WTC11 (cell line): ENCODE results near the gene PHLDB3. TPM values are rescaled to one million over a fixed set of nuclear protein-coding genes. Genes with fewer than 3 reads are reported as not detected.

Experiments
- ATAC-seq: fragments of 200-7000 bp; cut with Tn5 transposase; 2 replicates; pipeline ENCODE4 v1.10.0; 2021; ENCODE audit warnings: mild to moderate bottlenecking, moderate library complexity
- CTCF ChIA-PET: fragments of 300-600 bp; sonication (Branson Sonifier 250); formaldehyde crosslinking; loops from one replicate; lab custom pipeline; 2021; ENCODE audit warnings: antibody characterized with exemption; lab: Charles Lee
- POLR2A ChIA-PET: fragments of 350-600 bp; sonication (Branson Sonifier 250); formaldehyde crosslinking; loops from one replicate; lab custom pipeline; 2021; ENCODE audit warnings: antibody characterized with exemption; lab: Charles Lee
- DNase-seq: peaks from one replicate; pipeline ENCODE4 v3.0.0; 2021; ENCODE audit warnings: low spot score
- H3K27ac Mint-ChIP-seq: 2 replicates; pipeline ENCODE4 v1.8.0; 2021; ENCODE audit warnings: mixed read lengths
- H3K27me3 Mint-ChIP-seq: 2 replicates; pipeline ENCODE4 v1.8.0; 2021; ENCODE audit warnings: low read depth, mild to moderate bottlenecking, moderate library complexity, mixed read lengths
- H3K36me3 Mint-ChIP-seq: 2 replicates; pipeline ENCODE4 v1.8.0; 2021; ENCODE audit warnings: mixed read lengths
- H3K4me1 Mint-ChIP-seq: 2 replicates; pipeline ENCODE4 v1.8.0; 2022; ENCODE audit warnings: mixed read lengths
- H3K4me3 Mint-ChIP-seq: 2 replicates; pipeline ENCODE4 v1.8.0; 2021; ENCODE audit warnings: mild to moderate bottlenecking, moderate library complexity, mixed read lengths
- H3K9me3 Mint-ChIP-seq: 2 replicates; pipeline ENCODE4 v1.8.0; 2021; ENCODE audit warnings: mixed read lengths
- ARID4B ChIP-seq: sonication (generic); formaldehyde crosslinking; IDR thresholded peaks from 2 replicates; pipeline ENCODE4 v1.8.0; 2023; ENCODE audit warnings: missing genetic modification reagents, mild to moderate bottlenecking, borderline replicate concordance
- CREM ChIP-seq: sonication (generic); formaldehyde crosslinking; IDR thresholded peaks from 2 replicates; pipeline ENCODE4 v1.8.1; 2022; ENCODE audit warnings: mild to moderate bottlenecking, missing genetic modification reagents, moderate library complexity
- EMX1 ChIP-seq: fragments of 250-450 bp; sonication (Bioruptor Pico); IDR thresholded peaks from 2 replicates; pipeline ENCODE4 v1.8.0; 2021; ENCODE audit warnings: mild to moderate bottlenecking
- FOXP4 ChIP-seq: sonication (generic); formaldehyde crosslinking; IDR thresholded peaks from 2 replicates; pipeline ENCODE4 v1.8.0; 2022; ENCODE audit warnings: mild to moderate bottlenecking, missing genetic modification reagents
- IRF1 ChIP-seq: sonication (generic); formaldehyde crosslinking; IDR thresholded peaks from 2 replicates; pipeline ENCODE4 v1.8.0; 2023; ENCODE audit warnings: missing genetic modification reagents
- JAZF1 ChIP-seq: fragments of 250-450 bp; sonication (Bioruptor Pico); IDR thresholded peaks from 2 replicates; pipeline ENCODE4 v1.9.0; 2021; ENCODE audit warnings: moderate library complexity, mild to moderate bottlenecking, inconsistent platforms
- MAX ChIP-seq: sonication (generic); formaldehyde crosslinking; IDR thresholded peaks from 2 replicates; pipeline ENCODE4 v1.8.0; 2022; ENCODE audit warnings: mild to moderate bottlenecking, missing genetic modification reagents
- MLX ChIP-seq: sonication (generic); formaldehyde crosslinking; IDR thresholded peaks from 2 replicates; pipeline ENCODE4 v1.8.1; 2023; ENCODE audit warnings: mild to moderate bottlenecking, missing genetic modification reagents, moderate library complexity
- SMAD3 ChIP-seq: sonication (generic); formaldehyde crosslinking; IDR thresholded peaks from 2 replicates; pipeline ENCODE4 v1.8.0; 2022; ENCODE audit warnings: missing genetic modification reagents, mild to moderate bottlenecking, borderline replicate concordance
- TEAD1 ChIP-seq: sonication (generic); formaldehyde crosslinking; IDR thresholded peaks from 2 replicates; pipeline ENCODE4 v1.8.0; 2022; ENCODE audit warnings: mild to moderate bottlenecking, missing genetic modification reagents
- ZBTB21 ChIP-seq: sonication (generic); formaldehyde crosslinking; IDR thresholded peaks from 2 replicates; pipeline ENCODE4 v1.8.1; 2023; ENCODE audit warnings: mild to moderate bottlenecking, missing genetic modification reagents, borderline replicate concordance
- ZNF121 ChIP-seq: sonication (generic); formaldehyde crosslinking; IDR thresholded peaks from 2 replicates; pipeline ENCODE4 v1.8.0; 2023; ENCODE audit warnings: missing genetic modification reagents
- ZNF263 ChIP-seq: sonication (generic); formaldehyde crosslinking; IDR thresholded peaks from 2 replicates; pipeline ENCODE4 v1.8.1; 2022; ENCODE audit warnings: low read depth, mild to moderate bottlenecking, moderate library complexity, missing genetic modification reagents
- ZNF512 ChIP-seq: sonication (generic); formaldehyde crosslinking; IDR thresholded peaks from 2 replicates; pipeline ENCODE4 v1.8.1; 2022; ENCODE audit warnings: missing genetic modification reagents, borderline replicate concordance
- total RNA-seq: library from RNA; stranded (reverse); gene quantifications from 3 replicates; pipeline ENCODE4 v1.2.3, GENCODE V29; 2021

Gene PHLDB3
- total RNA-seq, 1 experiment from 2014 or later = 14.6 TPM

GRCh38 chr19:43532571-43532961 lies 28.0 kb upstream of the PHLDB3 start:
- peaks cover 4% of the 10 kb centered on the region; the same call in 1 of the 2 replicates for H3K36me3 Mint-ChIP-seq
- H3K9me3 Mint-ChIP-seq = no peaks in the 10 kb centered on the region
- CTCF ChIA-PET = interaction anchor here (0.6 to 4.5 kb wide), 21 partner anchors 9 to 963 kb away, joined by 3 to 140 read pairs (median 6); partner anchors contain the start of genes IRGQ, PHLDB3 and ZNF576
- peaks cover 18% of the 10 kb centered on the region for H3K4me1 Mint-ChIP-seq
- DNase-seq = peak; percentile 24
- POLR2A ChIA-PET = interaction anchor here (0.6 to 1.7 kb wide), 8 partner anchors 8 to 221 kb away, joined by 3 to 8 read pairs (median 5); partner anchors contain the start of gene PLAUR
- no peak for ATAC-seq
- H3K4me3 Mint-ChIP-seq = peak overlapping the region; percentile 95
- H3K27ac Mint-ChIP-seq = peak overlapping the region; percentile 97
- peaks cover 30% of the 10 kb centered on the region for H3K27me3 Mint-ChIP-seq
- TF ChIP-seq ZNF121 (CRISPR knock-in tag) (0 out of 2 replicates have a peak, but pooled peaks have one; percentile 18), FOXP4 (no peak)
- TF ChIP-seq, all 79 proteins: peak for 1

- Mint-ChIP-seq H3K36me3 (no peaks in the 10 kb centered on the region), H3K9me3 (no peaks in the 10 kb centered on the region), H3K27me3 (peaks cover 46% of the 10 kb centered on the region), H3K4me1 (peaks cover 19% of the 10 kb centered on the region), H3K4me3 (peak overlapping the region; percentile 40; the same call in 1 of the 2 replicates), H3K27ac (no peak overlapping the region)
- CTCF ChIA-PET = interaction anchor here (0.6 to 4.9 kb wide), 9 partner anchors 7 to 135 kb away, joined by 3 to 25 read pairs (median 4); partner anchors contain the start of gene PHLDB3
- TF ChIP-seq SMAD3 (CRISPR knock-in tag) = no peak
- no peak for TF ChIP-seq MLX (CRISPR knock-in tag)
- TF ChIP-seq ZNF263 (CRISPR knock-in tag) = no peak
- no peak for TF ChIP-seq CREM (CRISPR knock-in tag)
- no peak for TF ChIP-seq MAX (CRISPR knock-in tag)
- TF ChIP-seq IRF1 (CRISPR knock-in tag) = no peak
- DNase-seq = no peak
- no peak for ATAC-seq
- POLR2A ChIA-PET = interaction anchor here (0.6 kb wide), 1 partner anchor 8 kb away, joined by 3 read pairs; no protein-coding TSS in a partner anchor
These were observed 23.5 kb upstream of the PHLDB3 start for GRCh38 chr19:43527860-43528622.

GRCh38 chr19:43526884-43527859 lies 22.6 kb upstream of the PHLDB3 start, which contains the start of gene ETHE1:
TSS of gene ETHE1 (minus strand) at chr19:43527201. CDS start at chr19:43527177, 24 bp downstream.
- DNase-seq (peak; percentile 89), ATAC-seq (peak; percentile 83)
- ChIA-PET CTCF (interaction anchor here (0.6 to 4.9 kb wide), 10 partner anchors 8 to 136 kb away, joined by 3 to 25 read pairs (median 8); partner anchors contain the start of gene PHLDB3), POLR2A (interaction anchor here (0.6 kb wide), 1 partner anchor 8 kb away, joined by 3 read pairs; no protein-coding TSS in a partner anchor)
- Mint-ChIP-seq H3K27me3 (peaks cover 46% of the 10 kb centered on the region), H3K4me3 (peak within 1 kb of the TSS; percentile 84), H3K4me1 (peaks cover 15% of the 10 kb centered on the region), H3K27ac (no peak within 1 kb of the TSS), H3K36me3 (no peaks in the 10 kb centered on the region), H3K9me3 (no peaks in the 10 kb centered on the region)
- TF ChIP-seq TEAD1 (peak; percentile 69; the same call in 1 of the 2 replicates), JAZF1 (no peak), ZBTB21 (CRISPR knock-in tag) (no peak), ARID4B (peak; percentile 84; the same call in 1 of the 2 replicates), FOXP4 (0 out of 2 replicates have a peak, but pooled peaks have one; percentile 22), EMX1 (CRISPR knock-in tag) (no peak), ZNF512 (CRISPR knock-in tag) (no peak)
